ENCODE measurements around the gene EFNB1. TPM values are rescaled to one million over a fixed set of nuclear protein-coding genes. Genes with fewer than 3 reads are reported as not detected.
A peak's percentile ranks its signal among the peaks of the same experiment; 100 is the strongest.

The EFNB1 gene
- polyA plus RNA-seq, 3 donors from 2014 or later: 3.9 to 5.6 (median 3.9) TPM

DNA sequence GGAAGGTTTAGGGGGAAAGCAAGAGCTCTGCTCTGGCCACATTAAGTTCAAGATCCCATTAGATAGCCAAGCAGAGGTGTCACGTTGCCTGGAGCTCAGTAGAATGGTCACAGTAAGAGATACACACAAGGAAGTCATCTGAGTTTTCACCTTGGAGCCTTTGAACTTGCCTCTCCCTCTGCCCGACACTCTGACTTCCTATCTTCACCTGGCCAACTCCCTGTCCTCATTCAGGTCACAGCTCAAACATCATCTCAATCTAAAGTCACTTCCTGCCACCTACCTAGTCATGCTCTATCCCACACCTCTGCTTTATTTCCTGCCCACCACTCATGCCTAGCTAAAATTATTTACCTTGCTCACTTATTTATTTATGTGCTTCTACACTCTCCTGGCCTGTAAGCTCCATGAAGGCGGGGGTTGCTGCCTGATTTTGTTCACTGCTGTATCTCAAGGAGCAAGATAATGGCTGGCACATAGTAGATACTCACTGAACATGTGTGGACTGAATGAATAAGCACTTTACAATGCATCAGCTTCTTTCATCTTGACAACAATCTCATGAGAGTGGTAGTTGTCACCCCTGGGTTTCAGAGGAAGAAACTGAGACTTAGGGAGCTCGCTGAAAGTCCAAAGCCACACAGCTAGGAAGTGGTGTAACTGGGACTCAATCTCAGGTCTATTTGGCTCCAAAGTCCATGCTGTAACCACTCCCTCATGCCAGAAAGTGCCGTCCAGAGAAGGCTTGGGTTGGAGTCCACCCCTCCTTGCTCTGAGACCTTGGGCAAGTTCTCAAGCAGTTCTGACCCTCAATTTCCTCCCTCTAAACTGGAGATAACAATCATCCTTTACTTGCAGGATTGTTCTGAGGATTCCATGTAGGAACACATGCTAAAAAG is 40.3 kb downstream of the EFNB1 start:
- H3K4me3 Mint-ChIP-seq: no peak overlapping the region
- H3K36me3 Mint-ChIP-seq: no peaks in the 10 kb centered on the region
- H3K27me3 Mint-ChIP-seq (ENCODE audit: low read depth in 3 of 3): peaks cover 0 to 13% (median 4%) of the 10 kb centered on the region in 3 donors
- peaks cover 17 to 19% of the 10 kb centered on the region in 2 donors for H3K4me1 Mint-ChIP-seq
- peak overlapping the region in 1 of 6 donors; percentile 35 for H3K27ac Mint-ChIP-seq
- no peaks in the 10 kb centered on the region for H3K9me3 Mint-ChIP-seq
- no peak for DNase-seq

DNA sequence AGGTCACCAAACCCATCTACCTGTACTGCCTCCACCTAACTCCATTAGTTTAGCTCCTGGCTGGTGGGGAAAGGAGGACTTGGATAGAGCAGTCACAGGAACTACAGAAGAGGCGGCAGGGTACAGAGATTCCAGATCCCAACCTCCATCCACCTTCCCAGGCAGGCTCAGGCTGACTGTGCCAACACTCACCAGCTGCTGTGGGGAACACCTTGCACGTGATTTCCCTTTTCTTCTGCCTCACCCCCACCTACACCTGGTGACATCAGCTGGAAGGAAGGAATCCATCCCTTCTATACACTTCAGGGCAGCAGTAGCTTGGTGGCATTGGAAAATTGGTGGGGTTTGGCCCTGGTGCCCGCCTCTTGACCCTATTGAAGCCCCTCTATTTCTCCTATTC is 41.5 kb downstream of the EFNB1 start:
- peaks cover 17 to 19% of the 10 kb centered on the region in 2 donors for H3K4me1 Mint-ChIP-seq
- H3K27me3 Mint-ChIP-seq (ENCODE audit: low read depth in 3 of 3): peaks cover 0 to 13% (median 3%) of the 10 kb centered on the region in 3 donors
- no peak overlapping the region for H3K4me3 Mint-ChIP-seq
- no peaks in the 10 kb centered on the region for H3K36me3 Mint-ChIP-seq
- no peak for DNase-seq
- no peak overlapping the region for H3K27ac Mint-ChIP-seq
- H3K9me3 Mint-ChIP-seq: no peaks in the 10 kb centered on the region

DNA sequence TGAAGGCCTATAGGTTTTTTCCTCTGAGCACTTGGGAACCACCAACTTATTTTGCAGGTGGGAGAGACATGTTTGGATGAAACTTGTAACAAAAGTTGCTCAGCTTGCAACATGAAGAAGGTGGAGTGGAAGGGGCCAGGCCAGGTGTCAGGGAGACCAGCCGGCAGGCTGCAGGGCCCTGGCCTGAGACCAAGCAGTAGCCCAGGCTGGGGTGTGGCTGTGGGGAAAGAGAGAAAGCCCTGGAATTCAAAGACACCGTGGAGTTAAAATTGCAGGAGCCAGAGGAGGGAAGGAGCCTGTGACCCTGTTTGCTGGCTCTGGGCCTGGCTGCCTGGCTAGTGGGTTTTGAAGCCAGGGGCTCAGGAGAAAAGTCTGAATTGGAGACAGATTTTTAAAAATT is 43.4 kb downstream of the EFNB1 start:
- Mint-ChIP-seq H3K4me3 (no peak overlapping the region), H3K36me3 (no peaks in the 10 kb centered on the region), H3K9me3 (no peaks in the 10 kb centered on the region), H3K27ac (no peak overlapping the region), H3K27me3 (ENCODE audit: low read depth in 3 of 3) (peaks cover 0 to 13% (median 3%) of the 10 kb centered on the region in 3 donors), H3K4me1 (peaks cover 17 to 19% of the 10 kb centered on the region in 2 donors)
- DNase-seq: no peak

- H3K36me3 Mint-ChIP-seq: no peaks in the 10 kb centered on the region
- DNase-seq: no peak
- H3K4me3 Mint-ChIP-seq: no peak overlapping the region
- no peaks in the 10 kb centered on the region for H3K9me3 Mint-ChIP-seq
- H3K4me1 Mint-ChIP-seq: peaks cover 12 to 14% of the 10 kb centered on the region in 2 donors
- H3K27me3 Mint-ChIP-seq (ENCODE audit: low read depth in 3 of 3): peaks cover 0 to 9% (median 3%) of the 10 kb centered on the region in 3 donors
- no peak overlapping the region for H3K27ac Mint-ChIP-seq
Observed at GRCh38 chrX:68874076-68874475, 45.3 kb downstream of the EFNB1 start.

DNA sequence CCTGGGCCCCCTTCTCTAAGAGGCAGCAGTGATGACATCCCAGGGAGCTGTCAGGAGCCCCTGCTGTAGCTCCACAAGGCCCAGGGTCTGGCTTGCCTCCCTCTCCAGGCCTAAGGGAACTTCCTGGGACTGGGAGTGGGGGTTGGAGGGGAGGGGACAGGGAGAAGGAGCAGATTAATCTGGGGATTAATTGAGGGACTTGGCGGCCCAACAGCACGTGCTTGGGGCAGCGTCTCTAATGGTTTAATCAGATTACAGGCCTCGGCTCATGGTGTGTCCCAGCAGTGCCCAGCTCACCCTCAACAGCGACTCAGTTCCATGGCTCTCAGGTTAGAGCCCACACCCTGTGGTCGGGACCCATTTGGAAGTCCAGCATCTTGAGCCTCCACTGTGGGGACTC is 47.9 kb downstream of the EFNB1 start:
- Mint-ChIP-seq H3K27ac (no peak overlapping the region), H3K27me3 (ENCODE audit: low read depth in 3 of 3) (peaks cover 0 to 5% (median 1%) of the 10 kb centered on the region in 3 donors), H3K36me3 (no peaks in the 10 kb centered on the region), H3K4me3 (no peak overlapping the region), H3K9me3 (no peaks in the 10 kb centered on the region), H3K4me1 (peaks cover 0 to 2% of the 10 kb centered on the region in 2 donors)
- DNase-seq: no peak

DNA sequence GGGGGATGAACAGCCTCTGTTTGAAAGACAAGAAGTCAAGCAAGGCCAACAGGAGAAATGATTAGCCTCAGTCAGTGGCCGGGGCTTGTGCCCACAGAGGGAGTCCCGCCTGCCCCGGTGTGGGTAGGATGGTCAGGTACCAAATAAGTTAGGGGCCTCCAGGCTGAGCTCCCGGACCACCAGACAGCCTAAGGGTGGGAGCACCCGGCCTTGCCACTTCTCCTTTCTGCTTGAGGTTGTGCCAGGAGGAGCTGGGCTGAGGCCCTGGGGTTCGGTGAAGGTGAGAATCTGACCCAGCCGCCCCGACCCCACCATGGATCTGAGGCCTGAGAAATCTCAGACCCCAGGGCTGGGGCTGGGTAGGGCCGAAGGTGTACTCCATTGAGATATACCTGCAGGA is 48.8 kb downstream of the EFNB1 start:
- no peak overlapping the region for H3K27ac Mint-ChIP-seq
- no peaks in the 10 kb centered on the region for H3K9me3 Mint-ChIP-seq
- H3K4me1 Mint-ChIP-seq: no peaks in the 10 kb centered on the region
- DNase-seq: no peak
- H3K27me3 Mint-ChIP-seq (ENCODE audit: low read depth in 3 of 3): peaks cover 0 to 5% (median 1%) of the 10 kb centered on the region in 3 donors
- H3K4me3 Mint-ChIP-seq: no peak overlapping the region
- no peaks in the 10 kb centered on the region for H3K36me3 Mint-ChIP-seq

- no peak overlapping the region for H3K4me3 Mint-ChIP-seq
- H3K9me3 Mint-ChIP-seq: no peaks in the 10 kb centered on the region
- H3K4me1 Mint-ChIP-seq: no peaks in the 10 kb centered on the region
- DNase-seq: no peak
- peaks cover 0 to 1% (median 0%) of the 10 kb centered on the region in 3 donors for H3K27me3 Mint-ChIP-seq (ENCODE audit: low read depth in 3 of 3)
- H3K27ac Mint-ChIP-seq: no peak overlapping the region
- no peaks in the 10 kb centered on the region for H3K36me3 Mint-ChIP-seq
Observed at GRCh38 chrX:68878977-68879645, 50.3 kb downstream of the EFNB1 start.

GRCh38 chrX:68880846-68881552 is 52.2 kb downstream of the EFNB1 start:
- Mint-ChIP-seq H3K4me1 (no peaks in the 10 kb centered on the region), H3K36me3 (no peaks in the 10 kb centered on the region), H3K9me3 (no peaks in the 10 kb centered on the region), H3K4me3 (no peak overlapping the region), H3K27ac (no peak overlapping the region), H3K27me3 (ENCODE audit: low read depth in 3 of 3) (peaks cover 0 to 1% (median 0%) of the 10 kb centered on the region in 3 donors)
- DNase-seq: no peak

- no peak overlapping the region for H3K4me3 Mint-ChIP-seq
- no peaks in the 10 kb centered on the region for H3K4me1 Mint-ChIP-seq
- no peaks in the 10 kb centered on the region for H3K36me3 Mint-ChIP-seq
- H3K27ac Mint-ChIP-seq: no peak overlapping the region
- no peak for DNase-seq
- H3K27me3 Mint-ChIP-seq (ENCODE audit: low read depth in 3 of 3): peaks cover 0 to 1% (median 0%) of the 10 kb centered on the region in 3 donors
- no peaks in the 10 kb centered on the region for H3K9me3 Mint-ChIP-seq
Observed at GRCh38 chrX:68881911-68882310, 53.1 kb downstream of the EFNB1 start.

DNA sequence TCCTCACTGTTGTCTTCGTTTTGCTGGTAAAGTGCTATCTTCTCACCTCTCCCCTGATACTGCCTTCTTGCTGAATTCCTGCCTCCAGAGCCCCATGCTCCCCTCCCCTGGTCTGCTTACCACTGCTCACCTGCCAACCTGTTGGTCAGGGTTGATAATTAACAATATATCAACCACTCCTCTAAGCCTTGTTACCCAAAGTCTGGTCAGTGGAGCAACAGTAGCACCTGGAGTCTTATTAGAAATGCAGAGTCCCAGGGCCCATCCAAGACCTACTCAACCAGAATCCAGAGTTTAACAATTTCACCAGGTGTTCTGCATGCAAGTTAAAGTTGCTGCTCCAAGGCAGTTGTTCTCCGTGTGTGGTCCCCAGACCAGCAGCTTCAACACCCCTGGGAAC is 55.0 kb downstream of the EFNB1 start:
- Mint-ChIP-seq H3K4me3 (no peak overlapping the region), H3K36me3 (no peaks in the 10 kb centered on the region), H3K9me3 (no peaks in the 10 kb centered on the region), H3K27ac (no peak overlapping the region), H3K4me1 (no peaks in the 10 kb centered on the region), H3K27me3 (ENCODE audit: low read depth in 3 of 3) (peaks cover 0 to 1% (median 0%) of the 10 kb centered on the region in 3 donors)
- no peak for DNase-seq

GRCh38 chrX:68889249-68889648 is 60.4 kb downstream of the EFNB1 start:
- no peaks in the 10 kb centered on the region for H3K4me1 Mint-ChIP-seq
- no peak for DNase-seq
- H3K27ac Mint-ChIP-seq: no peak overlapping the region
- no peaks in the 10 kb centered on the region for H3K36me3 Mint-ChIP-seq
- no peak overlapping the region for H3K4me3 Mint-ChIP-seq
- H3K9me3 Mint-ChIP-seq: no peaks in the 10 kb centered on the region
- peaks cover 0 to 7% (median 0%) of the 10 kb centered on the region in 3 donors for H3K27me3 Mint-ChIP-seq (ENCODE audit: low read depth in 3 of 3)
